ENCODE data around the gene CNNM4. TPM values are rescaled to one million over a fixed set of nuclear protein-coding genes. Genes with fewer than 3 reads are reported as not detected.

CNNM4 gene
- total RNA-seq, 1 donor = 5.5 TPM

GRCh38 chr2:96809216-96809882 lies 48.6 kb downstream of the CNNM4 start:
- Histone ChIP-seq H3K9me3 (ENCODE audit: low read depth, low read length) (no peaks in the 10 kb centered on the region), H3K27me3 (ENCODE audit: insufficient read depth, low read length) (no peaks in the 10 kb centered on the region)

GRCh38 chr2:96809951-96810782 lies 49.5 kb downstream of the CNNM4 start:
- Histone ChIP-seq H3K4me3 (ENCODE audit: low read length) (no peak overlapping the region), H3K9me3 (ENCODE audit: low read depth, low read length) (no peaks in the 10 kb centered on the region), H3K4me1 (ENCODE audit: insufficient read depth, low read length) (peaks cover 16% of the 10 kb centered on the region), H3K27me3 (ENCODE audit: insufficient read depth, low read length) (no peaks in the 10 kb centered on the region)

More at GRCh38 chr2:96809216-96809882, 48.6 kb downstream of the CNNM4 start:
- Histone ChIP-seq H3K4me3 (ENCODE audit: low read length) (no peak overlapping the region), H3K4me1 (ENCODE audit: insufficient read depth, low read length) (peaks cover 15% of the 10 kb centered on the region)

- peaks cover 20% of the 10 kb centered on the region for H3K4me1 ChIP-seq (ENCODE audit: insufficient read depth, low read length)
- H3K9me3 ChIP-seq (ENCODE audit: low read depth, low read length) = no peaks in the 10 kb centered on the region
- H3K27me3 ChIP-seq (ENCODE audit: insufficient read depth, low read length) = no peaks in the 10 kb centered on the region
- no peak overlapping the region for H3K4me3 ChIP-seq (ENCODE audit: low read length)
These were observed 50.1 kb downstream of the CNNM4 start for GRCh38 chr2:96810783-96811192.

- no peak overlapping the region for H3K4me3 ChIP-seq (ENCODE audit: low read length)
- peaks cover 16% of the 10 kb centered on the region for H3K4me1 ChIP-seq (ENCODE audit: insufficient read depth, low read length)
- no peaks in the 10 kb centered on the region for H3K27me3 ChIP-seq (ENCODE audit: insufficient read depth, low read length)
- H3K9me3 ChIP-seq (ENCODE audit: low read depth, low read length) = no peaks in the 10 kb centered on the region
These were observed 51.2 kb downstream of the CNNM4 start for GRCh38 chr2:96811917-96812316.

GRCh38 chr2:96813656-96814055 lies 53.0 kb downstream of the CNNM4 start:
- Histone ChIP-seq H3K4me3 (ENCODE audit: low read length) (no peak overlapping the region), H3K4me1 (ENCODE audit: insufficient read depth, low read length) (peaks cover 22% of the 10 kb centered on the region), H3K9me3 (ENCODE audit: low read depth, low read length) (no peaks in the 10 kb centered on the region), H3K27me3 (ENCODE audit: insufficient read depth, low read length) (no peaks in the 10 kb centered on the region)

- H3K9me3 ChIP-seq (ENCODE audit: low read depth, low read length) = no peaks in the 10 kb centered on the region
- peak overlapping the region; percentile 77 for H3K4me3 ChIP-seq (ENCODE audit: low read length)
- H3K27me3 ChIP-seq (ENCODE audit: insufficient read depth, low read length) = no peaks in the 10 kb centered on the region
- peaks cover 41% of the 10 kb centered on the region for H3K4me1 ChIP-seq (ENCODE audit: insufficient read depth, low read length)
These were observed 54.8 kb downstream of the CNNM4 start for GRCh38 chr2:96815326-96816126.

GRCh38 chr2:96816127-96816835 lies 55.6 kb downstream of the CNNM4 start, which contains the start of gene CNNM3:
Gene CNNM3, plus strand, starts transcription at chr2:96816268. Its CDS starts 10 bp downstream, at chr2:96816278.
- H3K4me3 ChIP-seq (ENCODE audit: low read length) = peak within 1 kb of the TSS; percentile 77
- no peaks in the 10 kb centered on the region for H3K27me3 ChIP-seq (ENCODE audit: insufficient read depth, low read length)
- H3K9me3 ChIP-seq (ENCODE audit: low read depth, low read length) = no peaks in the 10 kb centered on the region
- H3K4me1 ChIP-seq (ENCODE audit: insufficient read depth, low read length) = peaks cover 48% of the 10 kb centered on the region

- H3K4me3 ChIP-seq (ENCODE audit: low read length) = peak overlapping the region; percentile 77
- no peaks in the 10 kb centered on the region for H3K27me3 ChIP-seq (ENCODE audit: insufficient read depth, low read length)
- no peaks in the 10 kb centered on the region for H3K9me3 ChIP-seq (ENCODE audit: low read depth, low read length)
- peaks cover 49% of the 10 kb centered on the region for H3K4me1 ChIP-seq (ENCODE audit: insufficient read depth, low read length)
These were observed 56.4 kb downstream of the CNNM4 start for GRCh38 chr2:96816836-96817702.

- no peaks in the 10 kb centered on the region for H3K9me3 ChIP-seq (ENCODE audit: low read depth, low read length)
- H3K27me3 ChIP-seq (ENCODE audit: insufficient read depth, low read length) = no peaks in the 10 kb centered on the region
- peaks cover 49% of the 10 kb centered on the region for H3K4me1 ChIP-seq (ENCODE audit: insufficient read depth, low read length)
- H3K4me3 ChIP-seq (ENCODE audit: low read length) = no peak overlapping the region
These were observed 57.2 kb downstream of the CNNM4 start for GRCh38 chr2:96817882-96818281.

- Histone ChIP-seq H3K9me3 (ENCODE audit: low read depth, low read length) (no peaks in the 10 kb centered on the region), H3K27me3 (ENCODE audit: insufficient read depth, low read length) (no peaks in the 10 kb centered on the region), H3K4me1 (ENCODE audit: insufficient read depth, low read length) (peaks cover 49% of the 10 kb centered on the region), H3K4me3 (ENCODE audit: low read length) (no peak overlapping the region)
These were observed 58.6 kb downstream of the CNNM4 start for GRCh38 chr2:96819128-96819875.

GRCh38 chr2:96819876-96820511 lies 59.3 kb downstream of the CNNM4 start:
- no peak overlapping the region for H3K4me3 ChIP-seq (ENCODE audit: low read length)
- peaks cover 49% of the 10 kb centered on the region for H3K4me1 ChIP-seq (ENCODE audit: insufficient read depth, low read length)
- no peaks in the 10 kb centered on the region for H3K9me3 ChIP-seq (ENCODE audit: low read depth, low read length)
- no peaks in the 10 kb centered on the region for H3K27me3 ChIP-seq (ENCODE audit: insufficient read depth, low read length)

- H3K4me3 ChIP-seq (ENCODE audit: low read length) = no peak overlapping the region
- peaks cover 44% of the 10 kb centered on the region for H3K4me1 ChIP-seq (ENCODE audit: insufficient read depth, low read length)
- H3K9me3 ChIP-seq (ENCODE audit: low read depth, low read length) = no peaks in the 10 kb centered on the region
- no peaks in the 10 kb centered on the region for H3K27me3 ChIP-seq (ENCODE audit: insufficient read depth, low read length)
These were observed 60.5 kb downstream of the CNNM4 start for GRCh38 chr2:96821113-96821675.
